HUDEP-2 (cell line): ENCODE data around the gene CCDC186.
"Not testable (repeated sequence)": the region's sequence is repeated elsewhere in the genome, so short reads cannot be mapped to it uniquely, and the experiment has no call there.

Experiments
- DNase-seq, 76 experiments: peaks; one replicate each; lab custom pipeline; 2025; ENCODE audit not compliant: unreplicated experiment in 76 of 76; lab: John Stamatoyannopoulos, UW

Gene CCDC186

GRCh38 chr10:114174695-114175188 is 739 bp upstream of the CCDC186 start:
- peak in 10 of 76 experiments; percentile 0 to 28 (median 11) for DNase-seq

GRCh38 chr10:114173603-114173920 is 441 bp downstream of the CCDC186 start:
- no peak for DNase-seq

- DNase-seq: no peak
These were observed 1.0 kb downstream of the CCDC186 start for GRCh38 chr10:114172776-114173602.

- DNase-seq: no peak
These were observed 1.8 kb downstream of the CCDC186 start for GRCh38 chr10:114172216-114172615.

GRCh38 chr10:114168450-114169009 is 5.5 kb downstream of the CCDC186 start:
- DNase-seq: no peak

GRCh38 chr10:114167985-114168384 is 6.0 kb downstream of the CCDC186 start:
- no peak for DNase-seq

- DNase-seq: no peak
These were observed 7.5 kb downstream of the CCDC186 start for GRCh38 chr10:114166494-114166893.

GRCh38 chr10:114166043-114166442 is 8.0 kb downstream of the CCDC186 start:
- DNase-seq: no peak

GRCh38 chr10:114163062-114163461 is 10.9 kb downstream of the CCDC186 start:
- no peak for DNase-seq

GRCh38 chr10:114157912-114158311 is 16.1 kb downstream of the CCDC186 start:
- no peak for DNase-seq

GRCh38 chr10:114151892-114152291 is 22.1 kb downstream of the CCDC186 start:
- no peak for DNase-seq

- DNase-seq: no peak
These were observed 22.5 kb downstream of the CCDC186 start for GRCh38 chr10:114151486-114151885.

- not testable (repeated sequence) for DNase-seq
These were observed 24.5 kb downstream of the CCDC186 start for GRCh38 chr10:114149476-114149875.

GRCh38 chr10:114143160-114143559 is 30.8 kb downstream of the CCDC186 start:
- no peak for DNase-seq

GRCh38 chr10:114142018-114142417 is 32.0 kb downstream of the CCDC186 start:
- DNase-seq: no peak

- not testable (repeated sequence) for DNase-seq
These were observed 33.2 kb downstream of the CCDC186 start for GRCh38 chr10:114140827-114141226.

GRCh38 chr10:114140036-114140435 is 34.0 kb downstream of the CCDC186 start:
- no peak for DNase-seq

- DNase-seq: no peak
These were observed 35.4 kb downstream of the CCDC186 start for GRCh38 chr10:114138581-114138980.

GRCh38 chr10:114135476-114135875 is 38.5 kb downstream of the CCDC186 start:
- DNase-seq: no peak

GRCh38 chr10:114131094-114131493 is 42.9 kb downstream of the CCDC186 start:
- no peak for DNase-seq

- no peak for DNase-seq
These were observed 53.0 kb downstream of the CCDC186 start for GRCh38 chr10:114121031-114121430.

GRCh38 chr10:114118514-114118913 is 55.5 kb downstream of the CCDC186 start:
- no peak for DNase-seq
